Activated T-helper 9 cell treated with anti-CD3 and anti-CD28 coated beads, Interleukin-2, amount 50 U/mL, for 16 hours (primary cell): Measurements from ENCODE around the gene APBB2.
"Not testable (repeated sequence)": the region's sequence is repeated elsewhere in the genome, so short reads cannot be mapped to it uniquely, and the experiment has no call there.

Experiments used
- DNase-seq: peaks from one replicate; pipeline ENCODE4 v3.0.0-alpha.2; 2020; ENCODE audit warnings: low read depth

Gene APBB2

GRCh38 chr4:41060352-41061334 is 153.7 kb downstream of the APBB2 start:
- no peak for DNase-seq

DNA sequence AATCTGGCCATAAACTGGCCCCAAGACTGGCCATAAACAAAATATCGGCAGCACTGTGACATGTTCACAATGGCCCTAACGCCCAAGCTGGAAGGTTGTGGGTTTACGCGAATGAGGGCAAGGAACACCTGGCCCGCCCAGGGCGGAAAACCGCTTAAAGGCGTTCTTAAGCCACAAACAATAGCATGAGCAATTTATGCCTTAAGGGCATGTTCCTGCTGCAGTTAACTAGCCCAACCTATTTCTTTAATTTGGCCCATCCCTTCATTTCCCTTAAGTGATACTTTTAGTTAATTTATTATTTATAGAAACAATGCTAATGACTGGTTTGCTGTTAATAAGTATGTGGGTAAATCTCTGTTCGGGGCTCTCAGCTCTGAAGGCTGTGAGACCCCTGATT is 154.9 kb downstream of the APBB2 start:
- not testable (repeated sequence) for DNase-seq

GRCh38 chr4:41058426-41058825 is 155.9 kb downstream of the APBB2 start:
- DNase-seq, result no peak

DNA sequence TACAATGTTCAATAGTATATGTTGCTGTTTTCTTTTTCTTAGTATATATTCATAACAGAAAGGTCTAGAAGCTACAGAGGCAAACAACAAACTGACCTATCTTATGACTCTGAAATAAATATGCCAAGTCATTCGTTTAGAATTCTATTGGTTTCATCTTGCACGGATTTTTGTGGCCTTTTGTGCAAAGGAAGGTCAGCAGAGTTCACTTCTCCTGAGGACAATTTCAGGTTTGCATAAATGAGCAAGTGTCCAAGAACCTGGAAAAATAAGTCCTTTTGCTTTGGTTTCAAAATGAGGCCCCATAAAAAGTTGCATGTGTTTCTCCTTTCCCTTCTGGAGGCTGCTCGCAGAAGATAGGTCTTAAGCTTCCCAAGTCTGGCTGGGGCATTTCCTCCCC is 156.9 kb downstream of the APBB2 start:
- DNase-seq, result no peak

GRCh38 chr4:41052287-41052686 is 162.1 kb downstream of the APBB2 start:
- DNase-seq, result no peak

DNA sequence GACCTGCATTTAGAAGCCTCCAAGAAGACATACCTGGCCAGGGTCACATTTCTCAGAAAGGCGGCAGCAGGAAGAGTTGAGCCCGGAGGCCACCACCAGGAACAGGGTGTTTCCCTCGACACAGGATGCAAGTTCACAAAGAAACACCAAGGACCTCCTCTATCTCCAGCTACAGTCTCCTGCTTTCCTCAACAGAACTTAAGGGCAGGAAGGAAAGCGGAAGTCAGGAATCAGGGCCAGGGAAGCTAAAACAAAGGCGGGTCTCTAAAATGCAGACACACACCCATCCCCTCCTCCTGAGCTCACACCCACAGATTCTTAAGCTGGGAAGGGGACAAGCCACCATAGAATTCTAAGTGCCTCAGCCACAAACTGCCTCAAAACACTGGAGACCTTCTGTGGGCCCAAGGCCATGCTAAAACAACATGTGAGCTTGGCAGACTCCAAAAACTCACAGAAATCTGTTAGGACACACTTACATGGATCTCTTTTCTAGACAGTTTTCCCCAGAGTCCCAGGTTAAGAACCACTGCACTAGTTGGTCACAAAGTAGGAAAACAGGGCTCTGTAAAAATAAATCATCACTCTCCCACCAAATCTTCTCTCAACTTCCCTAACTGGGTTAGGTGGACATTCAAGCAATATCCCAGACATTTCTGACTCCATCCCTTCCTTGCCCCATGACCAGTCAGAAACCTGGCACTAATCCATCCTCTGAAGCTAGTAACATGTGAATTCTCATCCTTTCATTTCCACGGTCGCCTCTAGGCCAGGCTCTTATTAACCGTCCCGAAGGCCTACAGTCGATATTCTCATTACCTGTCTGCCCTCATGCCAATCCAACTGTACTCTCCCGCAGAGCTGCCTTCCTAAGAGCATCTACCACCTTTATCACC is 163.2 kb downstream of the APBB2 start:
- no peak for DNase-seq

DNA sequence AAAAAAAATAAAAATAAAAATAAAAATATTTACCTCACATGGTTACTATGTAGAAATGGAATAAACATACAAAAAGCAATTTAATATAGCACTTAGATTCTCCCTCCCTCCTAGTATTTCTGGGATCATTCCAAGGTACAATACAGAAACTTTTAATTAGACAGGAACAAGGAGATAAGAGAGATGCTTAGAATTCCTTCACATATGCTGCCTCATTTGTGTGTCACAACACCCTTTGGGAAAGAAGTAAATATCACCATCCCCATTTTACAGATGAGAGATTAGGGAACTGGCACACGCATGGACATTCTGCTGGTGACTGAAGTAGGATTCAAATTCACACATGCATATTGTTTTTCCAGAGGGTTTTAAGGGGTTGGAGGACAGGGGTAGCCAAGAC is 164.2 kb downstream of the APBB2 start:
- no peak for DNase-seq

DNA sequence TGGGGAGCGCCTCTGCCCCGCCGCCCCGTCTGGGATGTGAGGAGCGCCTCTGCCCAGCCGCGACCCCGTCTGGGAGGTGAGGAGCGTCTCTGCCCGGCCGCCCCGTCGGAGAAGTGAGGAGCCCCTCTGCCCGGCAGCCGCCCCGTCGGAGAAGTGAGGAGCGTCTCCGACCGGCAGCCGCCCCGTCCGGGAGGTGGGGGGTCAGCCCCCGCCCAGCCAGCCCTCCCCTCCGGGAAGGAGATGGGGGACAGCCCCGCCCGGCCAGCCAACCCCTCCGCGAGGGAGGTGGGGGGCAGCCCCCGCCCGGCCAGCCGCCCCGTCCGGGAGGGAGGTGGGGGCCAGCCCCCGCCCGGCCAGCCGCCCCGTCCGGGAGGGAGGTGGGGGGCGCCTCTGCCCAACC is 165.2 kb downstream of the APBB2 start:
- not testable (repeated sequence) for DNase-seq

- no peak for DNase-seq
Observed at GRCh38 chr4:41044791-41045190, 169.6 kb downstream of the APBB2 start.

DNA sequence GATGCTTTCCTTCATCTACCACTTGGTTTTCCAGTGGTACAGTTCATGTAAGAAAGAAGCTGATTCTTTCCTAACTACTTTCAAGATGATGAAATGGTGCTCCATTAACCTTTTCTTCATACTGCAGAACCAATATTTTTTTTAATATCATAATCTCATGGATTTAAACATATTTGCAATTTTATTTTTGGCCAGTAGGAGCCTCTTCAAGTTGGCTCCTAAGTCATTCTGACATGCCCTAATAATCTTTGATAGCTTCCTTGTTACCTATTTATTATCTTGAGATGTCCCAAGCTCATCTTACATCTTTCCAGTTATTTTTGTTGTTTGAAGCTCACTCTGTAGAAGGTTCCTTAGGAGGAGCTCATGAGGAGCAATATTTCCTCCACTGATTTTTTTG is 170.2 kb downstream of the APBB2 start:
- DNase-seq, result no peak

DNA sequence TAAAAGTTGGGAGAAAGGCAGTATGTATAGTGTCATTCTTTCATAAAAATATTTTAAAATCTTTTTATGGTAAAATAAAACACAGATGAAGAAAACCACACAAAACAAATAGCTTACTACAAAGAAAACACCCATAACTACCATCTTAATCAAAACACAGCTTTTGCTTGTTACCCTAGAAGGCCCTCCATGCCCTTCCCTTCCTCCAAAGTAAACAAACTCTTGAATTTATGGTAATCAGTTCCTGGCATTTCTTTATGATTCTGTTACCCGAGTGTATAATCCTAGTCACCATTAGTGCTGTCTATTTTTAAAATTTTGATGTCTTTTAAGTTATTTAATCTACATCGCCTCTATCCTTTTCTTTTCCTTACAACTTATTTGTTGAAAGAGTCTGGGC is 170.9 kb downstream of the APBB2 start:
- DNase-seq, result no peak

GRCh38 chr4:41041551-41041950 is 172.8 kb downstream of the APBB2 start:
- no peak for DNase-seq

DNA sequence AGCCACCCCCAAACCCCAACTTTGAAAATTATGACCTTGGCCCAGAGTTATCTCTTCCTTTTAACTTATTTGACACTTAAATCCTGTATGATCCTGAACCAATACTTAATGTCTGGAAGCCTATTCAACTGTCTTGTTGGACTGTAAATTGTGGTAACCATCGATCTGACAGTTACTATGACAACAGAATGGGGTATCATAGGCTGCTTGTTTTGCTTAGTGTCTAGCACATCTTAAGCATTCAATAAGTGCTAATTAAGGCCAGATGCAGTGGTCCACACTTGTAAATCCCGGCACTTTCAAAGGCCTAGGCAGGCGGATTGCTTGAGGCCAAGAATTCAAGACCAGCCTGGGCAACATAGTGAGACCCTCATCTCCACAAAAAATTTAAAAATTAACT is 175.0 kb downstream of the APBB2 start:
- no peak for DNase-seq

- DNase-seq, result no peak
Observed at GRCh38 chr4:41038304-41038703, 176.0 kb downstream of the APBB2 start.

DNA sequence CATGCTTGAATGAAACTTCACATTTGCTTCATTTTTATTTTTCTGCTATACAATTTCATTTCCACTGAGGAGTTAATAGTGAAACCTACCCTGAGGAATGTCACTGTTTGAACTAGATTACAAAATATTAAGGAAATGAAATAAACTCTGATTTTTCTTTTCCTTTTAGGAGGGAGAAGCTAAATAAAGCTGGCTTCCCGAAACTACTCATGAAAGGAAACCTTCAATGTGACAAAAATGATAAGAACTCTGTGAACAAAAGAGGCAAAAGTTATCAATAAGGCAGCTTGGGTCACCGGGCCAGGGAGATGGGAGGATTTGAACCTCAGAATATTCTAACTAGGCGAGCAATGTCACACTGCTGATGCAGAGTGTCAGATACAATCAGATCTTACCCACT is 185.2 kb downstream of the APBB2 start:
- no peak for DNase-seq

DNA sequence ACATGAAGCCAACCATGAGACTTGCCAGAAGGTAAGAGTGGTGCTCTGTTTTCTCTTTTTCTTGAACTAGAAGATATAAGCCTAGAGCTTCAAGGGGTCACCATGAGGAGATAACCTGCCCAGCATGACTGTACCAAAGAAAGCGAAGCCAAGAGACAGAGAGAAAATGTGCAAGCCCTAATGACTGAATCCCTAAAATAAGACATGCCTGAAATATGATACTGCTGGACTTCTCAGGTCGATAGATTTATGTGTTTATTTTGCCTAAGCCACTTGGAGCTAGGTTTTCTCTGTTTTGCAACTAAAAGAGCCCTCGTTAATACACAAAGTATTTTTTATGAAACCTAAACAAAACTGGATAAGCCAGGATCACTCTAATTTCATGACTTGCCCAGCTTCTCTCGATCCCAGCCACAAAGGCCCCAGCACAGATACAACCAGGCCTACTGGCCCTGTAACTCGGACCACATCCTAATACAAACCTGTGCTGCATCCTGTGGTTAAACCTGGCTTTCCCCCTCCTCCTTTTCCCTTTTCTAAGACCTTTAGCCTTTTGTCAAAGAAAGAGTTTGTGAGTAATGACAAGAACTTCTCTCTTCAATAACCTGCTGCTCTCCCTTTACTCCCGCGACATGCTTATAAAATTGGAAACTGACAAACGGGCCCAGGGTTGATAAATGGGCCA is 185.8 kb downstream of the APBB2 start:
- no peak for DNase-seq

DNA sequence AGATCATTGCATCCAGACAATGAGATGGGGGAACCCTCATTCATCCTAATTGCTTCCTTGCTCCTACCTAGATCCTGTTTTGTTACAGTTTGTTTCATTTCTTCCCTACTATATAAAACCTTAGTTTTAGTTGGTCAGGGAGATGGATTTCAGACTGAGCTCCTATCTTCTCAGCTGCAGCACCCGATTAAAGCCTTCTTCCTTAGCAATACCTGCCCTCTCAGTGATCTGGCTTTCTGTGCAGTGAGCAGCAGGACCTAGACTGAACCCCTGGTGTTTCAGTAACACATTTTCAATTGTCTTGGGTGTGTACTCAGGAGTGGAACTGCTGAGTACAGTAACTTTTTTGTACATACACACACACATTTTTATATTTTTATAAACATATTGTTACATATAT is 187.4 kb downstream of the APBB2 start:
- no peak for DNase-seq

DNA sequence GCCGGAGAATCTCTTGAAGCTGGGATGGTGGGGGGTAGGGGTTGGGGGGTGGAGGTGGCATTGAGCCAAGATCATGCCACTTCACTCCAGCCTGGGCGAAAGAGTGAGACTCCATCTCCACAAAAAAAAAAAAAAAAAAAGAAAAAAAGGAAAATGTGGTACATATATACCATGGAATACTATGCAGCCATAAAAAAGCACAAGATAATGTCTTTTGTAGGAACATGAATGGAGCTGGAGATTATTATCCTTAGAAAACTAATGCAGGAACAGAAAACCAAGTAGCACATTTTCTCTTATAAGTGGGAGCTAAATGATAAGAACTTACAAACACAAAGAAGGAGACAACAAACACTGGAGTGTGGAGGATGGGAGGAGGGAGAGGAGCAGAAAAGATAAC is 188.5 kb downstream of the APBB2 start:
- no peak for DNase-seq

DNA sequence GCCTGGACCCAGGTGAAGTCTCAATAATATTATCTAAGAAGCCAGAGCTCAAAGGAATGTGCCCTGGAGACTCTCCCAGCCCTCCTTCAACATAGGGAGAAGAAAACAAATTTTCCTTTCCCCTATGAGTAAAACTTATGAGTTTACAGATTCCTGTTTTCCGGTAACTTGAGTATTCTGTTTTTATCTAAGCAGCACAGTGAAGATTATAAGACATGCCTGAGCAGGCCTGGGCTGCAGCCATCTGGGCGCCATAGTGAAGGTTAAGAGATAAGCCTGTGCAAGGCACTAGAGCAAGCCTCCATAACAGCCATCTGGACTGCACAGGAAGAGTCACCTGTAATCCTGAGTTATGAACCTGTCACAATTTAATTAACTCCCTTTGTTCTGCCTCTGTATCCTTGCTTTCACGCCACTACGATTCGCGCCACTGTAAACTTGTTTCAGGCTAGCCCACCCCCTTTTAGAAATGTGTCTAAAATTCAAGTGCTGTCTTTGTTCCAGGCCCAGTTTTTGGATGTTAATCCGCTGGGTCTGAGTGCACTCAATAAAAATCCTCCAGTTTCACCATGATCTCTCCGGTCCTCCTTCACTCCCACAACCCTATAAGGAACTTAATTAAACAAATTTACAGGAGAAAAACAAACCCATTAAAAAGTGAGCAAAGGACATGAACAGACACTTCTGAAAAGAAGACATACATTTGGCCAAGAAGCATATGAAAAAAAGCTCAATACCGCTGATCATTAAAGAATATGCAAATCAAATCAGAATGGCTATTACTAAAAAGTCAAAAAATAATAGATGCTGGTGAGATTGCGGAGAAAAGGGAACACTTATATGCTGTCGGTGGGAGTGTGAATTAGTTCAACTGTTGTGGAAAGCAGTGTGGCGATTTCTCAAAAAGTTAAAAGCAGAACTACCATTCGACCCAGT is 189.5 kb downstream of the APBB2 start:
- DNase-seq, result no peak

- DNase-seq, result no peak
Observed at GRCh38 chr4:41022116-41022515, 192.2 kb downstream of the APBB2 start.

DNA sequence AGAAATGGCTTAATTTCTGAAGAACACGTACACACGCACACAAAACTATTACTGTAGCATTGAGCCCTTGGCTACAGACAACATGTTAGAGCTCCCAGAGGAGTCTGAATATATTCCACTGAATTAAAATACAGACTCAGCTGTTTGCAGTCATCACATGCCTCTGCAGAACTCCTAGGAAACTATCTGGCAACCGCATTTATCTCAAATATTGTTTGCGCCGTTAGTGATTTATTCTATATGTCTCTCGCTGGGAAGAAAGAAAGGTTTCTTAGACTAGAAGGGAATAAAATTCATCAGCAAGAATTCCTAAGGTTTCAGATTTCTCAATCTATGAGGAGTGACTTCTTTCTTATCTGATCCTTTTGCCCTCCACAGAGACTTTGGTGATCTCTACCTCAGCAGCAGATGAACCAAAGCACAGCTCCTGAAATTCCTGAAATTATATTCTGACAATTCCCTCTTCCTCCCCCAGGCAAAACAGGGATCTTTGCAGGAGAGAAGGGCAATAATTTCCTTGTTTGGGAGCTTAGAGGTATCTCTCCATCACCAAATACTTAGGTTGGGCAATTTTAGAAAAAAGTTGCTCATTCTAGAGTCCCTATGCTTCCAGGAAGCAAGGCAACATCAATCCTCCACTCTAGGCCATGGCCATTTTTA is 199.2 kb downstream of the APBB2 start:
- DNase-seq, result no peak
